Type B pancreatic cell (in vitro differentiated cells): ENCODE results near the gene TADA2A. TPM values are rescaled to one million over a fixed set of nuclear protein-coding genes. Genes with fewer than 3 reads are reported as not detected.

ENCODE experiments used
- DNase-seq: peaks from one replicate; pipeline ENCODE4 v3.0.0; 2021; ENCODE audit warnings: mixed read lengths; ENCODE audit not compliant: unreplicated experiment; ENCODE audit errors: extremely low spot score
- H3K27ac Mint-ChIP-seq: 2 replicates; pipeline ENCODE4 v1.8.0; 2021; ENCODE audit warnings: mild to moderate bottlenecking, mixed read lengths
- H3K27me3 Mint-ChIP-seq: 2 replicates; pipeline ENCODE4 v1.8.0; 2021; ENCODE audit warnings: mixed read lengths
- H3K36me3 Mint-ChIP-seq: 2 replicates; pipeline ENCODE4 v1.8.0; 2021; ENCODE audit warnings: mixed read lengths
- H3K4me1 Mint-ChIP-seq: one replicate; pipeline ENCODE4 v1.8.0; 2021; ENCODE audit warnings: mixed read lengths; ENCODE audit not compliant: unreplicated experiment
- H3K4me3 Mint-ChIP-seq: 2 replicates; pipeline ENCODE4 v1.8.0; 2021; ENCODE audit warnings: mild to moderate bottlenecking, mixed read lengths
- H3K9me3 Mint-ChIP-seq: 2 replicates; pipeline ENCODE4 v1.8.0; 2021; ENCODE audit warnings: mixed read lengths
- total RNA-seq: library from RNA; stranded (reverse); gene quantifications from 2 replicates; pipeline ENCODE4 v1.2.1, GENCODE V29; 2021; ENCODE audit warnings: low replicate concordance
- TF ChIP-seq, protein P1 (sequence below): fragments of 200-600 bp; sonication (generic); conservative IDR thresholded peaks from 2 replicates; pipeline ENCODE4 v1.5.0; 2021; ENCODE audit warnings: antibody characterized with exemption, mild to moderate bottlenecking

TADA2A gene
- total RNA-seq, 1 donor from 2014 or later: 28.5 TPM

- H3K4me1 Mint-ChIP-seq: no peaks in the 10 kb centered on the region
- TF ChIP-seq, protein P1, sequence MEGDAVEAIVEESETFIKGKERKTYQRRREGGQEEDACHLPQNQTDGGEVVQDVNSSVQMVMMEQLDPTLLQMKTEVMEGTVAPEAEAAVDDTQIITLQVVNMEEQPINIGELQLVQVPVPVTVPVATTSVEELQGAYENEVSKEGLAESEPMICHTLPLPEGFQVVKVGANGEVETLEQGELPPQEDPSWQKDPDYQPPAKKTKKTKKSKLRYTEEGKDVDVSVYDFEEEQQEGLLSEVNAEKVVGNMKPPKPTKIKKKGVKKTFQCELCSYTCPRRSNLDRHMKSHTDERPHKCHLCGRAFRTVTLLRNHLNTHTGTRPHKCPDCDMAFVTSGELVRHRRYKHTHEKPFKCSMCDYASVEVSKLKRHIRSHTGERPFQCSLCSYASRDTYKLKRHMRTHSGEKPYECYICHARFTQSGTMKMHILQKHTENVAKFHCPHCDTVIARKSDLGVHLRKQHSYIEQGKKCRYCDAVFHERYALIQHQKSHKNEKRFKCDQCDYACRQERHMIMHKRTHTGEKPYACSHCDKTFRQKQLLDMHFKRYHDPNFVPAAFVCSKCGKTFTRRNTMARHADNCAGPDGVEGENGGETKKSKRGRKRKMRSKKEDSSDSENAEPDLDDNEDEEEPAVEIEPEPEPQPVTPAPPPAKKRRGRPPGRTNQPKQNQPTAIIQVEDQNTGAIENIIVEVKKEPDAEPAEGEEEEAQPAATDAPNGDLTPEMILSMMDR: no peak
- H3K36me3 Mint-ChIP-seq: peaks cover 17% of the 10 kb centered on the region
- H3K4me3 Mint-ChIP-seq: no peak overlapping the region
- no peaks in the 10 kb centered on the region for H3K9me3 Mint-ChIP-seq
- H3K27me3 Mint-ChIP-seq: no peaks in the 10 kb centered on the region
- H3K27ac Mint-ChIP-seq: no peak overlapping the region
- DNase-seq: no peak
Measured at GRCh38 chr17:37462492-37462891, 55.8 kb downstream of the TADA2A start.

DNA sequence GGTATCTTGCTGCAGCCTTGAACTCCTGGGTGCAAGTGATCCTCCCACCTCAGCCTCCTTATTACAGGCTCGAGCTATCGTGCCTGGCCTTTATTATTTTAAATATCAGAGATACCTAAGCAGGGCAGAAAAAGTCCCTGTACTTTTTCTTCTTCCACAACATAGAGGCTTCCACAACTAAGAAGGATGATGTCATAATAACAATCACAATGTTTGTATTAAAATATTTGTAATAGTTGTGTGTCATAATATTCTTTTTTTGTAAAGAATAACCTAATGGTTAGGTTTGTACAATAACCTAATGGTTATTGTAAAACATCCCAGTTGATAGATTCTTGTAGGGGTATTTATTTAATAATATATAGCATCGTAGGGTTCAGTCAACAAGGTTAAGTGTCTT lies 56.4 kb downstream of the TADA2A start:
- no peak for DNase-seq
- Mint-ChIP-seq H3K9me3 (no peaks in the 10 kb centered on the region), H3K4me3 (no peak overlapping the region), H3K4me1 (no peaks in the 10 kb centered on the region), H3K36me3 (peaks cover 17% of the 10 kb centered on the region), H3K27ac (no peak overlapping the region), H3K27me3 (no peaks in the 10 kb centered on the region)
- TF ChIP-seq, protein P1: no peak

- TF ChIP-seq, protein P1: no peak
- no peak overlapping the region for H3K4me3 Mint-ChIP-seq
- H3K9me3 Mint-ChIP-seq: no peaks in the 10 kb centered on the region
- peak overlapping the region; percentile 29 for H3K27ac Mint-ChIP-seq
- DNase-seq: no peak
- peaks cover 17% of the 10 kb centered on the region for H3K36me3 Mint-ChIP-seq
- H3K4me1 Mint-ChIP-seq: no peaks in the 10 kb centered on the region
- H3K27me3 Mint-ChIP-seq: no peaks in the 10 kb centered on the region
Measured at GRCh38 chr17:37465069-37465616, 58.5 kb downstream of the TADA2A start.

- H3K36me3 Mint-ChIP-seq: peaks cover 28% of the 10 kb centered on the region
- TF ChIP-seq, protein P1: no peak
- H3K4me3 Mint-ChIP-seq: no peak overlapping the region
- no peaks in the 10 kb centered on the region for H3K9me3 Mint-ChIP-seq
- H3K4me1 Mint-ChIP-seq: no peaks in the 10 kb centered on the region
- H3K27ac Mint-ChIP-seq: peak overlapping the region; percentile 46
- DNase-seq: no peak
- no peaks in the 10 kb centered on the region for H3K27me3 Mint-ChIP-seq
Measured at GRCh38 chr17:37466471-37466870, 59.8 kb downstream of the TADA2A start.

- peaks cover 34% of the 10 kb centered on the region for H3K36me3 Mint-ChIP-seq
- TF ChIP-seq, protein P1: no peak
- DNase-seq: no peak
- no peaks in the 10 kb centered on the region for H3K9me3 Mint-ChIP-seq
- H3K4me3 Mint-ChIP-seq: no peak overlapping the region
- no peak overlapping the region for H3K27ac Mint-ChIP-seq
- no peaks in the 10 kb centered on the region for H3K4me1 Mint-ChIP-seq
- no peaks in the 10 kb centered on the region for H3K27me3 Mint-ChIP-seq
Measured at GRCh38 chr17:37470181-37470580, 63.5 kb downstream of the TADA2A start.
